Suprapubic skin (tissue), 3 donors: ENCODE measurements around the gene FGF11.
"Not testable (repeated sequence)": the region's sequence is repeated elsewhere in the genome, so short reads cannot be mapped to it uniquely, and the experiment has no call there.

Experiments
- EP300 ChIP-seq: sonication (generic); formaldehyde crosslinking; IDR thresholded peaks from one replicate; pipeline ENCODE4 v1.6.1; 2017; ENCODE audit warnings: antibody characterized with exemption
- POLR2A ChIP-seq, 2 donors: fragments of 450-650 bp; IDR thresholded peaks; one replicate each; pipeline ENCODE4 v1.6.1; 2017; ENCODE audit warnings: antibody characterized with exemption in 2 of 2, mild to moderate bottlenecking in 2 of 2, moderate library complexity in 2 of 2
- TF ChIP-seq, protein P1 (sequence below), 2 donors: fragments of 200-600 bp in 1 of 2; fragments of 450-650 bp in 1 of 2; sonication (generic) in 1 of 2; IDR thresholded peaks; one replicate each; pipeline ENCODE4 v1.5.1; 2016 to 2019; ENCODE audit warnings: antibody characterized with exemption in 2 of 2, mild to moderate bottlenecking in 1 of 2, moderate library complexity in 1 of 2

DNA sequence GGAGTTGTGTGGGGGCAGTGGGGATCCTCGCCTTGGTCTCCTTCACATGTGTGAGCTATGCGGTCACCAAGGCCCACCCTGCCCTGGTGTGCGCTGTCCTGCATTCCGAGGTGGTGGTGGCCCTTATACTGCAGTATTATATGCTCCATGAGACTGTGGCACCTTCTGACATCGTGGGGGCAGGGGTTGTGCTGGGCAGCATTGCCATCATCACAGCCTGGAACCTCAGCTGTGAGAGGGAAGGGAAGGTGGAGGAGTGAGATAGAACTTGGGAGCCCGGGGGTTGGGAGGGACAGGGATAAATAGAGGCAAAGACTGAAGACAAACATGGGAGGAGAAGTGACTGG lies 43.4 kb downstream of the FGF11 start:
- TF ChIP-seq, protein P1, sequence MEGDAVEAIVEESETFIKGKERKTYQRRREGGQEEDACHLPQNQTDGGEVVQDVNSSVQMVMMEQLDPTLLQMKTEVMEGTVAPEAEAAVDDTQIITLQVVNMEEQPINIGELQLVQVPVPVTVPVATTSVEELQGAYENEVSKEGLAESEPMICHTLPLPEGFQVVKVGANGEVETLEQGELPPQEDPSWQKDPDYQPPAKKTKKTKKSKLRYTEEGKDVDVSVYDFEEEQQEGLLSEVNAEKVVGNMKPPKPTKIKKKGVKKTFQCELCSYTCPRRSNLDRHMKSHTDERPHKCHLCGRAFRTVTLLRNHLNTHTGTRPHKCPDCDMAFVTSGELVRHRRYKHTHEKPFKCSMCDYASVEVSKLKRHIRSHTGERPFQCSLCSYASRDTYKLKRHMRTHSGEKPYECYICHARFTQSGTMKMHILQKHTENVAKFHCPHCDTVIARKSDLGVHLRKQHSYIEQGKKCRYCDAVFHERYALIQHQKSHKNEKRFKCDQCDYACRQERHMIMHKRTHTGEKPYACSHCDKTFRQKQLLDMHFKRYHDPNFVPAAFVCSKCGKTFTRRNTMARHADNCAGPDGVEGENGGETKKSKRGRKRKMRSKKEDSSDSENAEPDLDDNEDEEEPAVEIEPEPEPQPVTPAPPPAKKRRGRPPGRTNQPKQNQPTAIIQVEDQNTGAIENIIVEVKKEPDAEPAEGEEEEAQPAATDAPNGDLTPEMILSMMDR (IDR thresholded peaks at IDR 0.05) = not testable (repeated sequence)
- TF ChIP-seq POLR2A (IDR thresholded peaks at IDR 0.05); EP300: not testable (repeated sequence)
